ENCODE measurements around the gene SUCO. TPM values are rescaled to one million over a fixed set of nuclear protein-coding genes. Genes with fewer than 3 reads are reported as not detected.

The SUCO gene
- total and polyA plus RNA-seq, 2 experiments from 2014 or later: 12.4 to 24.3 TPM

DNA sequence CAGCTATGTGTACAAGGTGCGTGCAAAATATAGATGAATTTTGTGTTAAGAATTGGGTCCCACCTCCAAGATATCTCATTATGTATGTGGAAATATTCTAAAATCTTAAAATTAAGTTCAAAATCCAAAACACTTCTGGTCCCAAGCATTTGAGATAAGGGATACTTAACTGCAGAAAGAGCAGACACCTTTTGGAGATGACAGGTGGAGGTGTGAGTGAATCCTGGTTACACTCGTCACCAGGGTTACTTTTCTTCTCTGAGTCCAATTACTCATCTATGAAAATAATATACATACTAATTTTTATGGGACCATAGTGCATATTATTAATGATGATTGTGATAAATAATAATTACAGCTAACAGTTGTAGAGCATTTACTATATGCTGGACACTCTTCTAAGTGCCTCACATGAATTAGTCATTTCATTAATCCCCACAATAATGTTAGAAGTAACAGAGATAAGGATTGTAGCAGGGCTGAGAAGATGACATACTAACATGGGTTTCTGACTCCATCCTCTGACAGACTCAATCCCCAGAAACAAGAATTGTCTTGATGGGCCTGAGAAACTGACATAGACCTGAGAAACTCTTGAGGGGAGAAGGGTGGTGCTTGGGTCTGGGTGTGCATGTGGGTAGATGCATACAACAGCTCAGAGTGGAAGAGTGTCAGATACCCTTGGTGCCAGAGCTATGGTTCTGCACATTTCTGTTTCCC lies 117.7 kb downstream of the SUCO start:
- H3K27ac ChIP-seq: no peak overlapping the region
- no peaks in the 10 kb centered on the region for H3K9me3 ChIP-seq (ENCODE audit: low read depth)
- no peak overlapping the region for H3K4me3 ChIP-seq
- no peak overlapping the region for H3K4me2 ChIP-seq (ENCODE audit: unreplicated experiment)
- no peak overlapping the region for H2AFZ ChIP-seq
- H3K36me3 ChIP-seq (ENCODE audit: low read depth): no peaks in the 10 kb centered on the region
- WGBS, 2 experiments (ENCODE audit: low coverage in 1 of 2, low lambda C conversion rate in 2 of 2, missing lambda C conversion rate in 2 of 2): 95 to 99% methylated on average over 2 of the region's 2 CpGs
- in situ Hi-C loops (cut with MboI): no loop called here
- H3K79me2 ChIP-seq (ENCODE audit: insufficient read depth): no peaks in the 10 kb centered on the region
- no peaks in the 10 kb centered on the region for H3K27me3 ChIP-seq (replicated peaks; ENCODE audit: insufficient read depth)
- TF ChIP-seq EZH2 (IDR thresholded peaks at IDR 0.05; ENCODE audit: insufficient read depth, poor library complexity, severe bottlenecking): no peak
- TF ChIP-seq EZH2phosphoT487 (IDR thresholded peaks at IDR 0.05; ENCODE audit: insufficient read depth, low read depth): no peak
- H3K9me2 ChIP-seq (ENCODE audit: insufficient read depth): no peaks in the 10 kb centered on the region
- no peak for DNase-seq
- H3K9ac ChIP-seq: no peak overlapping the region
- no peaks in the 10 kb centered on the region for H4K20me1 ChIP-seq (ENCODE audit: insufficient read depth)
- peaks cover 22% of the 10 kb centered on the region for H3F3A ChIP-seq (ENCODE audit: insufficient read depth)
- H3K4me1 ChIP-seq (ENCODE audit: insufficient read depth): peaks cover 22% of the 10 kb centered on the region

DNA sequence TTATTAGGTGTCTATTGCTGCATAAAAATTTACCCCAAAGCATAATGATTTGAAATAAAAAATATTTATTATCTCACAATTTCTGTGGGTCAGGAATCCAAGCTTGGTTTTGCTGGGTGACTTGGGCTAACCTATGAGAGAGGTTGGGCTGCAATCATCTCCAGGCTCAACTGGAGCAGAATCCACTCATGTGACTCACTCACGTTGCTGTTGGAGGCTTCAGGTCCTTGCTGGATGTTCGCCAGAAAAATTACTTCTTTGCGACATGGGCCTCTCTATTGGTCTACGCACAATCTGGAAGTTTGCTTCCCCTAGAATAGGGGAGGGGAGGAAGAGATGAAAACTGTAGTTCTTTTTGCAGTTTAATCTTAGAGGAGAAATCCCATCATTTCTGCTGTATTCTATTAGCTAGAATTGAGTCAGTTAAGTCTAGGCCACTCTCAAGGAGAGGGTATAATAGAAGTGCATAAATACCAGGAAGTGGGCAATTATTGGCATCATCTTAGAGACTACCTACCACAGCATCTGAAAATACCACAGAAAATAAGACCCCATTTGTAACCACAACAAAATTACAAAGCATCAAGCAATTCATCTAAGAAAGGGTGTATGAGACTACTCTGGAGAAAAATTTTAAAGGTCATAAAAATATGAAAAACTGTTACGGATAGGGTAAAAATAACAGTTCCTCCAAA lies 120.2 kb downstream of the SUCO start:
- Histone ChIP-seq H3F3A (ENCODE audit: insufficient read depth) (peaks cover 23% of the 10 kb centered on the region), H4K20me1 (ENCODE audit: insufficient read depth) (no peaks in the 10 kb centered on the region), H3K27me3 (replicated peaks; ENCODE audit: insufficient read depth) (no peaks in the 10 kb centered on the region), H3K79me2 (ENCODE audit: insufficient read depth) (no peaks in the 10 kb centered on the region), H3K4me2 (ENCODE audit: unreplicated experiment) (no peak overlapping the region), H3K27ac (no peak overlapping the region), H3K4me1 (ENCODE audit: insufficient read depth) (peaks cover 22% of the 10 kb centered on the region), H3K9me3 (ENCODE audit: low read depth) (no peaks in the 10 kb centered on the region), H3K4me3 (no peak overlapping the region), H2AFZ (0 out of 2 replicates have a peak overlapping the region, but pooled peaks have one; percentile 5), H3K36me3 (ENCODE audit: low read depth) (no peaks in the 10 kb centered on the region), H3K9ac (no peak overlapping the region), H3K9me2 (ENCODE audit: insufficient read depth) (no peaks in the 10 kb centered on the region)
- peak; percentile 16 for DNase-seq
- in situ Hi-C loops (cut with MboI): no loop called here
- TF ChIP-seq EZH2 (IDR thresholded peaks at IDR 0.05; ENCODE audit: insufficient read depth, poor library complexity, severe bottlenecking): no peak
- TF ChIP-seq EZH2phosphoT487 (IDR thresholded peaks at IDR 0.05; ENCODE audit: insufficient read depth, low read depth): no peak
- WGBS, 2 experiments (ENCODE audit: low coverage in 1 of 2, low lambda C conversion rate in 2 of 2, missing lambda C conversion rate in 2 of 2): 70 to 73% methylated on average over 5 of the region's 5 CpGs

DNA sequence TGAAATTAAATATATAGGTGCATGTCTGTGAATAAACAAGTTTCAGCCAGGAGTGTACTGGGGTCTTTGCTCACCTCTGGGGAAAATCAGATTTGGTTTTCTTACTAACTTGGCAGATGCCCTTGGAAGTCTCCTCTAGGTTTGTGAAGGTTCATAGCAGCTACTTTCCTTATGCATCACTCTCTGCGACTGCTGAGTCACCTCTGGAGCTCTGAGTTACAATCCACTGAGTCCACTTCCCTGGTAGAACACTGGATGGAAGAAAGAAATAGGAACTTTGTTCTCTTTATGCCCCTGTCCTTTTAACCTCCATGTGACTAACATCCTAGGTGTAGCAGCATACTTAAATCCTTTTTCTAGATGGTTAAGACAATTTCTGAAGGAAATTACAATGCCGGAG lies 121.6 kb downstream of the SUCO start:
- H3K9me2 ChIP-seq (ENCODE audit: insufficient read depth): no peaks in the 10 kb centered on the region
- H3K79me2 ChIP-seq (ENCODE audit: insufficient read depth): no peaks in the 10 kb centered on the region
- TF ChIP-seq EZH2phosphoT487 (IDR thresholded peaks at IDR 0.05; ENCODE audit: insufficient read depth, low read depth) (no peak), EZH2 (IDR thresholded peaks at IDR 0.05; ENCODE audit: insufficient read depth, poor library complexity, severe bottlenecking) (no peak)
- no peaks in the 10 kb centered on the region for H3K36me3 ChIP-seq (ENCODE audit: low read depth)
- H3K27me3 ChIP-seq (replicated peaks; ENCODE audit: insufficient read depth): no peaks in the 10 kb centered on the region
- peak overlapping the region; percentile 10 for H2AFZ ChIP-seq
- no peak overlapping the region for H3K4me3 ChIP-seq
- H3K27ac ChIP-seq: peak overlapping the region; percentile 42
- WGBS, 2 experiments (ENCODE audit: low coverage in 1 of 2, low lambda C conversion rate in 2 of 2, missing lambda C conversion rate in 2 of 2): 12 to 21% methylated on average over 2 of the region's 2 CpGs
- peaks cover 23% of the 10 kb centered on the region for H3F3A ChIP-seq (ENCODE audit: insufficient read depth)
- H3K4me1 ChIP-seq (ENCODE audit: insufficient read depth): peaks cover 22% of the 10 kb centered on the region
- H4K20me1 ChIP-seq (ENCODE audit: insufficient read depth): no peaks in the 10 kb centered on the region
- H3K4me2 ChIP-seq (ENCODE audit: unreplicated experiment): peak overlapping the region; percentile 67
- no peak overlapping the region for H3K9ac ChIP-seq
- no peaks in the 10 kb centered on the region for H3K9me3 ChIP-seq (ENCODE audit: low read depth)
- in situ Hi-C loops (cut with MboI): no loop called here
- DNase-seq: peak; percentile 92

DNA sequence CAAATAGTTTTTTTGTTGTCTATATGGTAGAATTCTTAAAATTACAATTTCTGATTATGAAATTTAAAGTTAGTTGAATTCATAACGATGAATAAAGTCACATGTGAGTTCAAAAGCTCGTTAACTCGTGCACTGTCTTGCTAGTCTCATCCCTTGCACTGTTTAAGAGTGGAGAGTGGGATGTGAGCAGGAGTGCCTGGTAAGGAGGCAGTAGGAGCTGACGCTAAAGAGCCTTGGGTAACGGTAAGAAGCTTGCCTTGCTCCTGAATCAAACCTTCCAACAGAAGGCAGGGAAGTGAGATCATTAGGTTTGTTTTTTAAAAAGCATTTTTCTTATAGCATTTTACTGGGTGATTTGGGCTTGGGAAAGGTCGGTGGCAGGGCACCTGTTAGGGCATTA lies 123.6 kb downstream of the SUCO start:
- Histone ChIP-seq H3K4me2 (ENCODE audit: unreplicated experiment) (no peak overlapping the region), H3K27ac (no peak overlapping the region), H3K4me3 (no peak overlapping the region), H3K79me2 (ENCODE audit: insufficient read depth) (no peaks in the 10 kb centered on the region), H3K36me3 (ENCODE audit: low read depth) (no peaks in the 10 kb centered on the region), H3K9me3 (ENCODE audit: low read depth) (no peaks in the 10 kb centered on the region), H3F3A (ENCODE audit: insufficient read depth) (peaks cover 32% of the 10 kb centered on the region), H3K4me1 (ENCODE audit: insufficient read depth) (peaks cover 35% of the 10 kb centered on the region), H3K27me3 (replicated peaks; ENCODE audit: insufficient read depth) (no peaks in the 10 kb centered on the region), H3K9me2 (ENCODE audit: insufficient read depth) (no peaks in the 10 kb centered on the region), H3K9ac (no peak overlapping the region), H2AFZ (no peak overlapping the region), H4K20me1 (ENCODE audit: insufficient read depth) (no peaks in the 10 kb centered on the region)
- in situ Hi-C loops (cut with MboI): no loop called here
- DNase-seq: no peak
- TF ChIP-seq EZH2phosphoT487 (IDR thresholded peaks at IDR 0.05; ENCODE audit: insufficient read depth, low read depth) (no peak), EZH2 (IDR thresholded peaks at IDR 0.05; ENCODE audit: insufficient read depth, poor library complexity, severe bottlenecking) (no peak)
- WGBS, 2 experiments (ENCODE audit: low coverage in 1 of 2, low lambda C conversion rate in 2 of 2, missing lambda C conversion rate in 2 of 2): 91 to 93% methylated on average over 6 of the region's 6 CpGs
